Fibroblast of lung (primary cell): ENCODE results near the gene CDC42SE1.

Experiments
- CTCF ChIP-seq, 2 donors: IDR thresholded peaks in 1 of 2; conservative IDR thresholded peaks in 1 of 2; 1 replicate in 1 of 2; 2 replicates in 1 of 2; pipeline ENCODE4 v1.5.1; 2011 to 2012; ENCODE audit warnings: low read length in 2 of 2, control low read depth in 1 of 2, inconsistent platforms in 1 of 2, low read depth in 1 of 2, mild to moderate bottlenecking in 1 of 2
- EZH2 ChIP-seq: IDR thresholded peaks from 2 replicates; pipeline ENCODE4 v1.5.1; 2012; ENCODE audit warnings: low read length, control low read depth, mild to moderate bottlenecking; ENCODE audit errors: missing control alignments

GRCh38 chr1:151010346-151010726 lies 49.1 kb downstream of the CDC42SE1 start:
- TF ChIP-seq CTCF (conservative IDR thresholded peaks at IDR 0.05 in 1 of 2, IDR thresholded peaks at IDR 0.05 in 1 of 2; ENCODE audit: low read depth in 1 of 2, low read length in 2 of 2), result no peak
- no peak for TF ChIP-seq EZH2
